ENCODE measurements around the gene FOXP1.

GRCh38 chr3:71495708-71496472 is 87.6 kb downstream of the FOXP1 start:
- TF ChIP-seq CTCF (IDR thresholded peaks at IDR 0.05; ENCODE audit: poor library complexity, severe bottlenecking) (no peak), TAF1 (IDR thresholded peaks at IDR 0.05; ENCODE audit: low read depth) (no peak), EP300 (conservative IDR thresholded peaks at IDR 0.05; ENCODE audit: poor library complexity, severe bottlenecking) (no peak), MXI1 (conservative IDR thresholded peaks at IDR 0.05; ENCODE audit: poor library complexity, severe bottlenecking) (no peak)
